Measurements from ENCODE around the gene DLEU7. TPM values are rescaled to one million over a fixed set of nuclear protein-coding genes. Genes with fewer than 3 reads are reported as not detected.

Gene DLEU7
- total RNA-seq: not detected

DNA sequence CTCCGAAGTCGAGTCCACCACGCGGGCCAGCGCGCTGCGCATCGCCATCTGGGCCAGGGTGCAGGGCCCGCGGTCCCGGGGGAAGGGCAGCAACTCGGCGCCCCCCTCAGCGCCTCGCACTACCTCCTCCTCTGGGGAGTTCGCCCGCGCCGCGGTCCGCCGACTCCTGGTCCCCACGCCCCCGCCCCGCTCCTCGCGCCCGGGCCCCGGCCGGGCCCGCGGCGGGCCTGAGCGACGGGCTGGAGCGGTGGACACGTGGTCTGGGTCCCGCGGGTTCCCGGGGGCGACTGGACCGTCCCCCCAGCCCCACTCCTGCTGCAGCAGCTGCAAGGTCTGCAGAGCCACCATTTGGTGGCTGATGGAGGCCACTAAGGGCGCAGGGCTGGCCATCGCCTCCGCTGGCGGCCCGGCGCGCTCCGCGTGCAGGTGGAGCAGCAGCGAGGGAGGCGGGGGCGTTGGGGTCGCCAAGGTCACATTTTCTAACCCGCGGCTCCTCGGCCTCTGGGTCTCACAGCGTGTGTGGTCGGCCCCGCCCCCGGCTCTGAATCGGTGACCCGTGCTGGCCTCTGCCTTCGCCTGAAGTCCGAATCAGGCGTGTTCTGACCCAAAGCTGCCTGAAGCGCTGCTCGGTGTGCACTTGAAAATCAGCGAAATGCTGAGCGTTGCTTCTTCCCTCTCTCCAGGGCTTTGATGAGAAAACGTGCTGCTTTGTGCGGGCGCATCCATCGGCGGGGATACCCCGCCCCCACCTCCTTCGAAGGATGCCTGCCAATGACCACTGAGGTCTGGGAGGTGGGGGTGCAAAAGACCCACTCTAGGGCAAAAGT is at the start of gene DLEU7:
Gene DLEU7, minus strand, starts transcription at position 436 of the 827 bp plus-strand sequence. Its CDS starts 46 bp downstream, at position 390.
- POLR2A ChIA-PET: no interaction called here
- H3K36me3 Mint-ChIP-seq (ENCODE audit: low read depth): no peaks in the 10 kb centered on the region
- H3K27me3 Mint-ChIP-seq: no peaks in the 10 kb centered on the region
- no peak for DNase-seq
- CTCF ChIA-PET: no interaction called here
- no peak within 1 kb of the TSS for H3K27ac Mint-ChIP-seq
- no peaks in the 10 kb centered on the region for H3K9me3 Mint-ChIP-seq
- no peak within 1 kb of the TSS for H3K4me3 Mint-ChIP-seq
- peaks cover 3% of the 10 kb centered on the region for H3K4me1 Mint-ChIP-seq

DNA sequence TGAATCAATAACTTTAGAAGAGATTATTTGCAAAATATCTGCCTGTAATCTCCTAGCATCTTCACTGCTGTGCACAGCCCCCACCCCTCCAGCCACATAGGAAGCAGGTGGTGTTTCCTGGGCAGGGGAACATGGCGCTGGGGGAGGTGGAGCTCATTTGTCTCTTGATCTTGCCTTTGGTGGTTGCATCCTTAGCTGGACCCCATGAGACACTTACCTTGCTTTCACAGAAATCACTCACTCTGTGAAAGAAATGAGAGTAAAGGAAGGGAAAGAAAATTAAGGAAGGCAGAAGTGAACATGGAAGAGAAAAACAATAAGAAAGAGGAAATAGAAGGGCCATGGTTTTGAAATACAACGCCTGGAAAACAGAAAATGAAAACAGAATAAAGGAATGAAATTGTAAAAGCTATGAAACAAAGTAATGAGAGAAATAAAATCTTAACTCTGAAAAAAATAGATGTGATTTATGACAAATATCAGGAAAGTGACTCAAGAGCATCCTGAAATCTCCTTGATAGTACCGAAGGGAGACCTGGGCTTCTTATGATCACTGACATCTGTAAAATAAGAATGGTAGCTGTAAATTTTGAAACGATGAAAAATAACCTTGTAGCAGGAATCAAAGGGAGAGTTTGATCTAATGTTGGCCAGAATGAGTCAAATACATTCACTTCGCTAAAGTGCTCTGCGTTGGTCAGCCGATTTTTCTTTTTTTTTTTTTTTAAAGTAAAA is 48.9 kb upstream of the DLEU7 start:
- Mint-ChIP-seq H3K4me3 (peak overlapping the region; percentile 76), H3K4me1 (peaks cover 47% of the 10 kb centered on the region), H3K36me3 (ENCODE audit: low read depth) (peaks cover 17% of the 10 kb centered on the region), H3K9me3 (peaks cover 14% of the 10 kb centered on the region), H3K27ac (peak overlapping the region; percentile 98), H3K27me3 (no peaks in the 10 kb centered on the region)
- ChIA-PET POLR2A (interaction anchor here (0.6 to 6.2 kb wide), 23 partner anchors 10 to 1448 kb away, joined by 3 to 247 read pairs (median 4); partner anchors contain the start of genes CAB39L, PHF11, RNASEH2B and SETDB2), CTCF (interaction anchor here (0.6 to 8.2 kb wide), 4 partner anchors 17 to 1558 kb away, joined by 3 to 131 read pairs (median 10); partner anchors contain the start of genes RNASEH2B and VPS36)
- DNase-seq: peak; percentile 67

DNA sequence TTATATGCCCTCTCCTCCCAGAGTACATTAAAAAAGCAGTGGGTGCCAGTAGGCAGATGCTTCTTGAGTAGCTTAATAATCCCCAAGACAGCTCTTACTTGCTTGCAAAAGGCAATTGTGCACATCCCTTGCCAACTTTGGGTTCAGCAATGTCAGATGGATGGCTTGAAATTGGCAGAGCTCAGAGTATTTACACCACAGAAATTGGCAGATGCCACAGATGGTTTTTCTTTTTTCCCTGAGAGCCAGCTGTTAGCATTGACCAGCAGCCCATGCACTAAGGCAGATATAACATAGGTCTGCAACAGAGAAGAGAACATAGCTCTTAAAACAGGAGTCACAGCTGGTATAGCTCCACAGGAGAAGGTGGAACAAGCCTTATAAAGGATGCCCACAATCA is 47.7 kb upstream of the DLEU7 start:
- H3K36me3 Mint-ChIP-seq (ENCODE audit: low read depth): peaks cover 14% of the 10 kb centered on the region
- ChIA-PET CTCF (interaction anchor here (0.8 to 8.2 kb wide), 3 partner anchors 20 to 894 kb away, joined by 3 to 131 read pairs (median 17); partner anchors contain the start of gene RNASEH2B), POLR2A (interaction anchor here (0.8 to 6.2 kb wide), 11 partner anchors 11 to 1396 kb away, joined by 3 to 247 read pairs (median 7); partner anchors contain the start of genes PHF11 and RNASEH2B)
- H3K4me3 Mint-ChIP-seq: no peak overlapping the region
- peaks cover 44% of the 10 kb centered on the region for H3K4me1 Mint-ChIP-seq
- peaks cover 7% of the 10 kb centered on the region for H3K27me3 Mint-ChIP-seq
- H3K27ac Mint-ChIP-seq: no peak overlapping the region
- H3K9me3 Mint-ChIP-seq: peaks cover 13% of the 10 kb centered on the region
- DNase-seq: no peak

DNA sequence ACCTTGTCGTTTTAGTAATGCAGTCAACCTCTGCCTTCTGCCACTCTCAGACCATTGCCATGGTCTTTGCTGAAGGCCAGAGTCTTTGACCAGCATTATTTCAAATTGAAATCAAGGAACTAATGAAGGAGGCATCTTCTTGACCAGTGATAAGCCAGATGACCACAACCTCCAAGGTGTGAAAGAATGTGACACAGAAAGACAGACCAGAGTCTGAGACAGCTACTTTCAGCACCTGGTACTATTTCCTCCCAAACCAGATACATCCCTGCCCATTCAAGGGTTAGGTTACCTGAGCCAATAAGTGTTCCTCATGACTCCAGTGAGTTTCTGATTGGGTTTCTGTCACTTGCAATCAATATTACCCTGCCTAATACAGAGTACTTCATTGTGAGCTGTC is 45.8 kb upstream of the DLEU7 start:
- peaks cover 36% of the 10 kb centered on the region for H3K4me1 Mint-ChIP-seq
- peaks cover 8% of the 10 kb centered on the region for H3K27me3 Mint-ChIP-seq
- CTCF ChIA-PET: interaction anchor here (8.2 kb wide), 1 partner anchor 22 kb away, joined by 131 read pairs; the partner anchor contains the start of gene RNASEH2B
- H3K9me3 Mint-ChIP-seq: peaks cover 4% of the 10 kb centered on the region
- no peak overlapping the region for H3K4me3 Mint-ChIP-seq
- no peak for DNase-seq
- H3K36me3 Mint-ChIP-seq (ENCODE audit: low read depth): peaks cover 4% of the 10 kb centered on the region
- POLR2A ChIA-PET: interaction anchor here (1.7 kb wide), 1 partner anchor 22 kb away, joined by 10 read pairs; no protein-coding TSS in a partner anchor
- no peak overlapping the region for H3K27ac Mint-ChIP-seq

DNA sequence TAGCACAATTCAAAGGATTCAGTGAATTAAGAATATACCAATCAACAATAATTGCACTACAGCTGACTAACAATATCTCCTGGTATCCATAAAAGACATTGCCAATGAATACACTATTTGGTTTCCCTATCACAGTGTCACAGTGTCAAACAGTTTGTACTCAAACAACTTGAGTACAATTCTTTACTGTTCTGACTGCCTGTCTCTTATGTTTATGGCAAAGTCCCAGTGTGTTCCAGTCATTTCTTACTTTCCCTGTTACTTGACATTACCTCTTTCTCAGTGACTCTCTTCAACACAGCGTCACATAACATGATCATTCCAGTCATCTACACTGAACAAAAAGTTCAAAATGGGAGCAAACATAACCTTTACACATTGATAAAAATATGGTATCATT is 44.9 kb upstream of the DLEU7 start:
- H3K4me1 Mint-ChIP-seq: peaks cover 26% of the 10 kb centered on the region
- H3K27me3 Mint-ChIP-seq: peaks cover 8% of the 10 kb centered on the region
- POLR2A ChIA-PET: interaction anchor here (1.7 kb wide), 1 partner anchor 23 kb away, joined by 10 read pairs; no protein-coding TSS in a partner anchor
- DNase-seq: no peak
- no peaks in the 10 kb centered on the region for H3K36me3 Mint-ChIP-seq (ENCODE audit: low read depth)
- H3K9me3 Mint-ChIP-seq: peaks cover 4% of the 10 kb centered on the region
- H3K27ac Mint-ChIP-seq: no peak overlapping the region
- CTCF ChIA-PET: no interaction called here
- no peak overlapping the region for H3K4me3 Mint-ChIP-seq

DNA sequence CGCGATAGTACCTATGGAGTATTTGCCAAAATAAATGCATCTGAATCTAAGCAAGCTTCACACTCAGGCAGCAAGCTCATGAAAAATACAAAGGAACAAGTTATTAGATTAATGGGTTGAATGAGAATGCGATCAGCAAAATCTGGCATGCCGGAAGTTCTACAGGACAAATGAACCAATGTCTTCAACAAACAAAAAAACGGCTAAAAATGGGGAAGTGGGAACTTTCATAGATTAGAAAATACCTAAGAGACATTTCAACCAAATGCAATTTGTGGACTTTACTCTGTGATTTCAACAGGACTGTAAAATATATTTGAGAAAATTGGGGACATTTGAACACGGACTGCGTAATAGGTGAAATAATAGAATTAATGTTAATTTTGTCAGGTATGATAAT is 43.7 kb upstream of the DLEU7 start:
- H3K27me3 Mint-ChIP-seq: peaks cover 8% of the 10 kb centered on the region
- no peak overlapping the region for H3K4me3 Mint-ChIP-seq
- POLR2A ChIA-PET: no interaction called here
- DNase-seq: no peak
- CTCF ChIA-PET: no interaction called here
- no peak overlapping the region for H3K27ac Mint-ChIP-seq
- H3K9me3 Mint-ChIP-seq: peaks cover 4% of the 10 kb centered on the region
- peaks cover 16% of the 10 kb centered on the region for H3K4me1 Mint-ChIP-seq
- no peaks in the 10 kb centered on the region for H3K36me3 Mint-ChIP-seq (ENCODE audit: low read depth)

DNA sequence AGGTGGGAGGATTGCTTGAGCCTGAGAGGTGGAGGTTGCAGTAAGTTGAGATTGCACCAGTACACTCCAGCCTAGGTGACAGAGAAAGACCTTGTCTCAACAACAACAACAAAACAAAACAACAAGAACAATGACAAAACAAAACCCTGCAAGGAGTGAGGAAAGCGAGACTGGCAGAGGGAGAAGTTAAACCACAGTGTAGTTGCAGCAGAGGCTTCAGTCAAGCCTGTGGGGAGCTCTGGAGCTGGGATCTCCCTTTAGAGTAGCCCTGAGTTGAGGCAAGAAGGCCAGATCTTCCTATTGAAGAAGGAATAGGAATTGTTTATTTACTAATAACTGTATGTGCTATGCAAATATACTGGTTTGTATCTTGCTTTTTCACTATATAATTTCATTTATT is 40.8 kb upstream of the DLEU7 start:
- DNase-seq: no peak
- ChIA-PET POLR2A (interaction anchor here (1.3 kb wide), 1 partner anchor 14 kb away, joined by 4 read pairs; no protein-coding TSS in a partner anchor), CTCF (no interaction called here)
- H3K27me3 Mint-ChIP-seq: peaks cover 8% of the 10 kb centered on the region
- no peak overlapping the region for H3K27ac Mint-ChIP-seq
- no peaks in the 10 kb centered on the region for H3K4me1 Mint-ChIP-seq
- peaks cover 3% of the 10 kb centered on the region for H3K9me3 Mint-ChIP-seq
- H3K36me3 Mint-ChIP-seq (ENCODE audit: low read depth): no peaks in the 10 kb centered on the region
- H3K4me3 Mint-ChIP-seq: no peak overlapping the region

DNA sequence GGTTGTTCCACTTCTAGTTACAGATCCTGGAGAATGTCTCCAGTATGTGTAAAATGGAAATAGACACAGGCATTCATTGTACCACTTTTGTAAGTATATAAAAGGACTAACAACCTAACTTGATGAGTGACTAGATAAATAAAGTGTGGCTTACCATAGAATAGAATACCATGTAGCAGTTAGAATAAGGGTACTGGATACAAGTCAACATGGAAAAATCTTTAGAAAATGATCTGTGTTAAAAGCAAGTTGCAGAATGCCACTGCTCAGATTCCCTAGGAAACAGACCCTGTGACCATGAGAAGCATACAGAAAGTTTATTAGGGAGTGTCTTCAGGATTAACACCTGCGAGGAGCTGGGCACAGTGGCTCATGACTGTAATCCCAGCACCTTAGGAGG is 40.2 kb upstream of the DLEU7 start:
- Mint-ChIP-seq H3K27me3 (peaks cover 8% of the 10 kb centered on the region), H3K4me1 (no peaks in the 10 kb centered on the region), H3K36me3 (ENCODE audit: low read depth) (no peaks in the 10 kb centered on the region), H3K9me3 (peaks cover 3% of the 10 kb centered on the region), H3K4me3 (no peak overlapping the region), H3K27ac (no peak overlapping the region)
- no peak for DNase-seq
- POLR2A ChIA-PET: interaction anchor here (1.3 kb wide), 1 partner anchor 14 kb away, joined by 4 read pairs; no protein-coding TSS in a partner anchor
- CTCF ChIA-PET: no interaction called here

DNA sequence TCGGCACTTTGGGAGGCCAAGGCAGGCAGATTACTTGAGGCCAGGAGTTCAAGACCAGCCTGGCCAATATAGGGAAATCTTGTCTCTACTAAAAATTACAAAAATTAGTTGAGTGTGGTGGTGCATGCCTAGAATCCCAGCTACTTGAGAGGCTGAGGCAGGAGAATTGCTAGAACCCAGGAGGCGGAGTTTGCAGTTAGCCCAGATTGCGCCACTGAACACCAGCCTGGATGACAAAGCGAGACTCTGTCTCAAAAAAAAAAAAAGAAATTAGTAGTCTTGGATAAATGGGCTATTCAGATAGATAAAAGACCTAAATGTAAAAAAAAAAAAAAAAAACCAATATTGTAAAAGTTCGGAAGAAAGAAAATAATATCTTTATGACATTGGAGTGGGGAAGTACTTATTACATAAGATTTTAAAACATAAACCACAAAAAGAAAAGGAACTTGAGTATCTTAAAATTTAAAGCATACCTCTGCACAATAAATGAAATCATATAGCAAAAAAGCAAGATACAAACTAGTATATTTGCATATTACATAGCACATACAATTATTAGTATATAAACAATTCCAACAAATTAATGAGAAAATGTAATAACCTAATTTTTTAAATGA is 39.4 kb upstream of the DLEU7 start:
- no peak for DNase-seq
- no peaks in the 10 kb centered on the region for H3K4me1 Mint-ChIP-seq
- peaks cover 8% of the 10 kb centered on the region for H3K27me3 Mint-ChIP-seq
- H3K4me3 Mint-ChIP-seq: no peak overlapping the region
- no peaks in the 10 kb centered on the region for H3K36me3 Mint-ChIP-seq (ENCODE audit: low read depth)
- CTCF ChIA-PET: no interaction called here
- POLR2A ChIA-PET: interaction anchor here (1.3 kb wide), 1 partner anchor 15 kb away, joined by 4 read pairs; no protein-coding TSS in a partner anchor
- peaks cover 3% of the 10 kb centered on the region for H3K9me3 Mint-ChIP-seq
- H3K27ac Mint-ChIP-seq: no peak overlapping the region

DNA sequence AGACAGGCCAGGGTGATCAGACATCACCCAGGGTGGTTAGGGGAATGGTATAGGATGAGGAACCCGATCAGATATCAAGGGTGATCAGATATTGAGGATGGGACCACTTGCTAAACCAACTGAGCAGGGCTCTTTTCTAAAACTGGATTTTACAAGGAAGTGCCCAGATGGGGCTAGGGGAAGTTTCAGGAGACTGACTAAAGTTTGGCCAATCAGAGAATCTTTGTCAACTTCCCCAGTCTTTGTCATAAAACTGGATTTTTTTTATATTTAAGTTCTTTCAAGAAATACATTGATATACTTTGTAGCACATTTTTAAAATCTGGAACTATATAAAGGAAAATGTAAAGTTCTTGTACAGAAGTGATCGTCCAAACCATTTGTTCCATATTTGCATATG is 30.5 kb upstream of the DLEU7 start:
- no peak for DNase-seq
- H3K9me3 Mint-ChIP-seq: no peaks in the 10 kb centered on the region
- H3K36me3 Mint-ChIP-seq (ENCODE audit: low read depth): no peaks in the 10 kb centered on the region
- ChIA-PET CTCF (no interaction called here), POLR2A (no interaction called here)
- H3K27ac Mint-ChIP-seq: no peak overlapping the region
- peaks cover 1% of the 10 kb centered on the region for H3K4me1 Mint-ChIP-seq
- H3K27me3 Mint-ChIP-seq: peaks cover 3% of the 10 kb centered on the region
- no peak overlapping the region for H3K4me3 Mint-ChIP-seq

DNA sequence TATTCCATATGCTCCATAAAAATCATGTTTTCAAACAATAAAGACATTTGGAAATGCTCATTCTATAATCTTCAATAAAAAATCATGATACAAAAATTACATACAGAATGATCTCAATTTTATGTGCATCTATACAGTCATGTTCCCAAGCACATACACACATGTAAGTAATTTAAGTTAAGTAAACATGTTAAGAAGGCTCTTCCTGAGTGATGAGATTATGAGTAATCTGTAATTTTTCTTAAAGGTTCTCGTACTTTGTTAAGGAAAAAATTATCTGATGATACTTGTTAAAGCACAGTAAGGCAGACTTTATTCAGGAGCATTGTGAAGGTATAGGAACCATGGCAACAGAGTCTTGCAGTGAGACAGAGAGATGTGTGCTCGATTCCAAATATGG is 30.0 kb upstream of the DLEU7 start:
- Mint-ChIP-seq H3K27ac (no peak overlapping the region), H3K4me1 (peaks cover 1% of the 10 kb centered on the region), H3K4me3 (no peak overlapping the region), H3K36me3 (ENCODE audit: low read depth) (no peaks in the 10 kb centered on the region), H3K9me3 (no peaks in the 10 kb centered on the region), H3K27me3 (peaks cover 3% of the 10 kb centered on the region)
- CTCF ChIA-PET: interaction anchor here (0.6 kb wide), 1 partner anchor 1146 kb away, joined by 3 read pairs; no protein-coding TSS in a partner anchor
- no peak for DNase-seq
- POLR2A ChIA-PET: no interaction called here

DNA sequence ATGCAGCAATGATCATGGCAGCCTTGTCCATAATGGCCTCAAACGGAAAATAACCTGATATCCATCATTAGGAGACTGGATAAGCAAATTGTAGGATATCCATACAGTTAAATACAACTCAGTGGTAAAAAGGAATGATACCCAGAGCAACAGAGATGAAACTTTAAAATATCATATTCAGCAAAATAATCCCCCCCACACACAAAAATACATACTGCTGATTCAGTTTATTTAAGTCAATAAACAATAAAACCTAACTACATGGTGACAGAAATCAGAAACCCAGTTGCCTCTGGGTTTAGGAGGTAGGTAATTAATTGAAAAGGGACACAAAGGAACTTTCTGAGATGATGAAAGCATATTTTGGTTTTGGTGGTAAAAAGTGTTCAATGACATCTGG is 27.9 kb upstream of the DLEU7 start:
- peaks cover 1% of the 10 kb centered on the region for H3K4me1 Mint-ChIP-seq
- no peak overlapping the region for H3K4me3 Mint-ChIP-seq
- no peaks in the 10 kb centered on the region for H3K9me3 Mint-ChIP-seq
- no peak overlapping the region for H3K27ac Mint-ChIP-seq
- no peak for DNase-seq
- peaks cover 12% of the 10 kb centered on the region for H3K27me3 Mint-ChIP-seq
- ChIA-PET CTCF (no interaction called here), POLR2A (no interaction called here)
- H3K36me3 Mint-ChIP-seq (ENCODE audit: low read depth): no peaks in the 10 kb centered on the region

DNA sequence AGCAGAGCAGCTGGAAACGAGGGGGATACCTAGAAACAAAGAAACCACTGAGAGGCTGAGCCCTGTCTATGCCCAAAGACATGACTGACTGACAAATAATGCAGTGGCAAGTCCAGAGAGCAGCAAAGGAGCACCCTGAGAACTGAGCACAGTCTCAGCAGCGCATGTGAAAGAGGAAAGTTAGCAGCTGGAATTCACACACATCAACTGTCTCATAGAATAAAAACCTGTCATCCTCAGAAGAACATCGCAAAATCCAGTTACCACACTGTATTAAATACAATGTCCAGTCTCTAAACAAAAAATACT is 24.1 kb upstream of the DLEU7 start:
- Mint-ChIP-seq H3K36me3 (ENCODE audit: low read depth) (no peaks in the 10 kb centered on the region), H3K27me3 (peaks cover 15% of the 10 kb centered on the region), H3K4me3 (no peak overlapping the region), H3K4me1 (no peaks in the 10 kb centered on the region), H3K27ac (no peak overlapping the region), H3K9me3 (no peaks in the 10 kb centered on the region)
- CTCF ChIA-PET: interaction anchor here (1.1 kb wide), 1 partner anchor 419 kb away, joined by 3 read pairs; no protein-coding TSS in a partner anchor
- DNase-seq: no peak
- POLR2A ChIA-PET: no interaction called here

Data from activated CD4-positive, alpha-beta memory T cell treated with anti-CD3 and anti-CD28 coated beads, Interleukin-2, amount 10 ng/mL, durations not matched to agents 7 days and 5 days (primary cell).